Omental fat pad (tissue), 4 donors: ENCODE data around the gene EHD2. TPM values are rescaled to one million over a fixed set of nuclear protein-coding genes. Genes with fewer than 3 reads are reported as not detected.
"Not testable (repeated sequence)": the region's sequence is repeated elsewhere in the genome, so short reads cannot be mapped to it uniquely, and the experiment has no call there.

Experiments
- ATAC-seq: fragments of 150-250 bp; one replicate; pipeline ENCODE4 v1.9.1; 2016; ENCODE audit warnings: mild to moderate bottlenecking, moderate library complexity; ENCODE audit not compliant: low FRiP score
- DNase-seq: peaks from one replicate; pipeline ENCODE4 v3.0.0-alpha.2; 2019; ENCODE audit warnings: low spot score
- CTCF ChIP-seq, 3 donors: fragments of 450-650 bp; IDR thresholded peaks; one replicate each; pipeline ENCODE4 v1.5.1; 2016 to 2017; ENCODE audit warnings: antibody characterized with exemption in 3 of 3, mild to moderate bottlenecking in 3 of 3, moderate library complexity in 2 of 3
- small RNA-seq: library from RNA; depleted of rRNA; stranded (forward); fragments of <200 nt; gene quantifications from one replicate; pipeline ENCODE3, GENCODE V24; 2016
- total RNA-seq, 4 donors: library from RNA; depleted of rRNA; stranded (reverse); fragments of >200 nt; gene quantifications; one replicate each; pipeline ENCODE4 v1.1.0, GENCODE V29; 2016

Gene EHD2
- total RNA-seq, 4 donors from 2014 or later, result 93.5 to 184 (median 124) TPM

GRCh38 chr19:47781590-47782262 is 68.5 kb downstream of the EHD2 start:
- ATAC-seq (no peak), DNase-seq (no peak)
- no peak for TF ChIP-seq CTCF (IDR thresholded peaks at IDR 0.05)

GRCh38 chr19:47786566-47786965 is 73.3 kb downstream of the EHD2 start:
- TF ChIP-seq CTCF (IDR thresholded peaks at IDR 0.05), result no peak
- no peak for ATAC-seq
- DNase-seq, result no peak

GRCh38 chr19:47787307-47787706 is 74.1 kb downstream of the EHD2 start:
- ATAC-seq, DNase-seq: not testable (repeated sequence)

GRCh38 chr19:47789811-47790210 is 76.6 kb downstream of the EHD2 start:
- not testable (repeated sequence) for ATAC-seq, DNase-seq

- ATAC-seq (peak; percentile 64), DNase-seq (peak; percentile 97)
- peak in 1 of 3 donors; percentile 60 for TF ChIP-seq CTCF (IDR thresholded peaks at IDR 0.05)
These were observed 77.2 kb downstream of the EHD2 start for GRCh38 chr19:47790398-47790814.

GRCh38 chr19:47792616-47793015 is 79.4 kb downstream of the EHD2 start:
- TF ChIP-seq CTCF (IDR thresholded peaks at IDR 0.05), result no peak
- no peak for ATAC-seq
- no peak for DNase-seq

Small RNAs within 50 kb of the gene (small RNA-seq; reads per million reads assigned to genes)
- not detected for gene SNORD23

Other genes with a start within 250 kb of the EHD2 start
- 1 to 10 TPM in 1 of 4 donors, under 1 TPM in 2, not detected in 1; 0.19 to 1.4 (median 0.47) TPM for gene SLC8A2, start 241.5 kb upstream of the EHD2 start, total RNA-seq
- 1 to 10 TPM; 4.4 to 7.6 (median 5.5) TPM for gene KPTN, start 229.2 kb upstream of the EHD2 start, total RNA-seq
- 10 to 100 TPM; 77.5 to 83.6 (median 81.0) TPM for gene NAPA, start 198.4 kb upstream of the EHD2 start, total RNA-seq
- 1 to 10 TPM in 1 of 4 donors, under 1 TPM in 3; 0.37 to 1.2 (median 0.46) TPM for gene ZNF541, start 140.3 kb upstream of the EHD2 start, total RNA-seq
- 10 to 100 TPM in 1 of 4 donors, 1 to 10 TPM in 3; 3.2 to 20.3 (median 6.8) TPM for gene BICRA, start 104.3 kb upstream of the EHD2 start, total RNA-seq
- gene NOP53, start 32.1 kb downstream of the EHD2 start, total RNA-seq, result 100 to 1,000 TPM; 212 to 267 (median 232) TPM
- gene SELENOW, start 65.3 kb downstream of the EHD2 start, total RNA-seq, result 100 to 1,000 TPM; 198 to 420 (median 334) TPM
- not detected for gene TPRX1, start 91.1 kb downstream of the EHD2 start, total RNA-seq
- not detected for gene CRX, start 108.5 kb downstream of the EHD2 start, total RNA-seq
- gene TPRX2, start 145.8 kb downstream of the EHD2 start, total RNA-seq, result not detected
- gene SULT2A1, start 172.9 kb downstream of the EHD2 start, total RNA-seq, result not detected